T-cell (primary cell): ENCODE measurements around the gene PPM1L. TPM values are rescaled to one million over a fixed set of nuclear protein-coding genes. Genes with fewer than 3 reads are reported as not detected.

Source experiments
- ATAC-seq, 4 experiments: fragments of 200-7000 bp in 3 of 4; fragments of 150-1000 bp in 1 of 4; cut with Tn5 transposase; replicated peaks in 1 of 4; 1 replicate in 3 of 4; 2 replicates in 1 of 4; pipeline ENCODE4 v1.10.0; 2021; ENCODE audit warnings: moderate library complexity in 3 of 4, mild to moderate bottlenecking in 2 of 4, moderate number of reproducible peaks in 1 of 4
- CTCF ChIA-PET, 2 donors: fragments of 300-600 bp; sonication (Branson Sonifier 250); formaldehyde crosslinking; loops; one replicate each; lab custom pipeline; 2022; ENCODE audit warnings: antibody characterized with exemption in 2 of 2; lab: Charles Lee
- POLR2A ChIA-PET, 2 donors: fragments of 300-600 bp; sonication (Branson Sonifier 250); formaldehyde crosslinking; loops; one replicate each; lab custom pipeline; 2022; ENCODE audit warnings: antibody characterized with exemption in 2 of 2; lab: Charles Lee
- DNase-seq, 35 experiments: peaks; one replicate each; pipeline versions ENCODE4 v3.0.0 to v3.0.0-alpha.2; 2013 to 2023
- H3K27ac ChIP-seq: one replicate; pipeline ENCODE4 v1.5.1; 2013; ENCODE audit warnings: low read length
- H3K27me3 ChIP-seq, 2 experiments: replicated peaks in 1 of 2; 1 replicate in 1 of 2; 2 replicates in 1 of 2; pipeline versions ENCODE4 v1.6.1 to v1.7.0; 2013; ENCODE audit warnings: low read length in 1 of 2, mixed read lengths in 1 of 2; ENCODE audit not compliant: control insufficient read depth in 2 of 2, insufficient read depth in 2 of 2; ENCODE audit errors: extremely low read depth in 1 of 2
- H3K36me3 ChIP-seq, 2 donors: 1 replicate in 1 of 2; 2 replicates in 1 of 2; pipeline versions ENCODE4 v1.6.1 to v1.7.0; 2013; ENCODE audit warnings: low read length in 1 of 2; ENCODE audit not compliant: control insufficient read depth in 2 of 2, insufficient read depth in 1 of 2; ENCODE audit errors: extremely low read depth in 1 of 2
- H3K4me1 ChIP-seq, 2 experiments: 1 replicate in 1 of 2; 2 replicates in 1 of 2; pipeline versions ENCODE4 v1.6.1 to v1.7.0; 2013; ENCODE audit warnings: low read length in 2 of 2, mixed read lengths in 1 of 2; ENCODE audit not compliant: insufficient read depth in 2 of 2, control insufficient read depth in 1 of 2; ENCODE audit errors: extremely low read depth in 1 of 2
- H3K4me3 ChIP-seq, 2 donors: 1 replicate in 1 of 2; 2 replicates in 1 of 2; pipeline versions ENCODE4 v1.5.1 to v1.7.0; 2013; ENCODE audit warnings: mild to moderate bottlenecking in 2 of 2, low read length in 1 of 2, moderate library complexity in 1 of 2; ENCODE audit not compliant: control insufficient read depth in 1 of 2; ENCODE audit errors: extremely low read depth in 1 of 2
- H3K9me3 ChIP-seq: 2 replicates; pipeline ENCODE4 v1.7.0; 2013
- H3K27ac Mint-ChIP-seq, 2 donors: one replicate each; pipeline ENCODE4 v1.8.0; 2020 to 2021; ENCODE audit warnings: mild to moderate bottlenecking in 2 of 2, mixed read lengths in 2 of 2
- H3K27me3 Mint-ChIP-seq, 2 donors: one replicate each; pipeline ENCODE4 v1.8.0; 2021 to 2022; ENCODE audit warnings: mixed read lengths in 2 of 2
- H3K36me3 Mint-ChIP-seq: one replicate; pipeline ENCODE4 v1.8.0; 2021; ENCODE audit warnings: mixed read lengths
- H3K4me1 Mint-ChIP-seq, 3 donors: one replicate each; pipeline ENCODE4 v1.8.0; 2020 to 2022; ENCODE audit warnings: mixed read lengths in 3 of 3, mild to moderate bottlenecking in 1 of 3
- H3K4me3 Mint-ChIP-seq, 3 donors: one replicate each; pipeline ENCODE4 v1.8.0; 2020 to 2022; ENCODE audit warnings: mild to moderate bottlenecking in 3 of 3, mixed read lengths in 3 of 3, moderate library complexity in 3 of 3
- H3K9me3 Mint-ChIP-seq, 3 donors: one replicate each; pipeline ENCODE4 v1.8.0; 2020 to 2022; ENCODE audit warnings: mixed read lengths in 3 of 3
- WGBS: methylation state at CpG from one replicate; pipeline ENCODE4 v1.1.5; 2013; ENCODE audit warnings: missing lambda C conversion rate; ENCODE audit not compliant: insufficient coverage; 5-methylcytosine and 5-hydroxymethylcytosine counted together
- total RNA-seq, 35 experiments: library from RNA in 6 of 35; stranded (reverse) in 6 of 35; fragments of 120-200 nt in 1 of 35; gene quantifications; one replicate each; pipeline versions ENCODE4 v1.2.1 to v1.2.4 and lab custom pipeline; 2013 to 2026

PPM1L gene
- total RNA-seq, 5 donors from 2014 or later (not counting 1 experiment from before 2014, with no cell fraction given): 4.8 to 6.4 (median 5.7) TPM

GRCh38 chr3:160779040-160779439 is 23.0 kb downstream of the PPM1L start:
- H3K27me3 ChIP-seq: no peaks in the 10 kb centered on the region
- H3K27ac ChIP-seq: no peak overlapping the region
- peaks cover 0 to 2% of the 10 kb centered on the region in 2 experiments for H3K4me1 ChIP-seq
- H3K9me3 ChIP-seq: no peaks in the 10 kb centered on the region
- no peak overlapping the region for H3K4me3 ChIP-seq
- DNase-seq: no peak
- Mint-ChIP-seq H3K9me3 (no peaks in the 10 kb centered on the region), H3K4me1 (peaks cover under 1 to 4% (median 3%) of the 10 kb centered on the region in 3 donors), H3K36me3 (no peaks in the 10 kb centered on the region), H3K4me3 (no peak overlapping the region), H3K27ac (no peak overlapping the region), H3K27me3 (no peaks in the 10 kb centered on the region)
- no peak for ATAC-seq
- ChIA-PET CTCF (interaction anchor here in 1 of 2 donors (0.7 kb wide), 1 partner anchor 890 kb away, joined by 4 read pairs; no protein-coding TSS in a partner anchor), POLR2A (no interaction called here)
- no CpG with 5 or more reads among the region's 1 CpG for WGBS
- no peaks in the 10 kb centered on the region for H3K36me3 ChIP-seq

- no peak overlapping the region for H3K27ac Mint-ChIP-seq
- DNase-seq: no peak
- Histone ChIP-seq H3K9me3 (no peaks in the 10 kb centered on the region), H3K27ac (no peak overlapping the region), H3K4me3 (no peak overlapping the region), H3K4me1 (peaks cover 0 to 2% of the 10 kb centered on the region in 2 experiments), H3K36me3 (no peaks in the 10 kb centered on the region), H3K27me3 (no peaks in the 10 kb centered on the region)
- H3K27me3 Mint-ChIP-seq: no peaks in the 10 kb centered on the region
- peaks cover 0 to 5% (median 4%) of the 10 kb centered on the region in 3 donors for H3K4me1 Mint-ChIP-seq
- ChIA-PET CTCF (interaction anchor here in 1 of 2 donors (0.6 kb wide), 1 partner anchor 14 kb away, joined by 3 read pairs; no protein-coding TSS in a partner anchor), POLR2A (no interaction called here)
- no peak overlapping the region for H3K4me3 Mint-ChIP-seq
- H3K9me3 Mint-ChIP-seq: no peaks in the 10 kb centered on the region
- no peaks in the 10 kb centered on the region for H3K36me3 Mint-ChIP-seq
- no peak for ATAC-seq
Measured at GRCh38 chr3:160780245-160780644, 24.2 kb downstream of the PPM1L start.

- WGBS: 100% methylated on average over 2 of the region's 4 CpGs
- ChIA-PET CTCF (no interaction called here), POLR2A (no interaction called here)
- Histone ChIP-seq H3K36me3 (no peaks in the 10 kb centered on the region), H3K4me1 (peaks cover 0 to 2% of the 10 kb centered on the region in 2 experiments), H3K27me3 (no peaks in the 10 kb centered on the region), H3K4me3 (no peak overlapping the region), H3K9me3 (no peaks in the 10 kb centered on the region), H3K27ac (no peak overlapping the region)
- Mint-ChIP-seq H3K27ac (no peak overlapping the region), H3K4me3 (no peak overlapping the region), H3K9me3 (no peaks in the 10 kb centered on the region), H3K4me1 (peaks cover 0 to 8% (median 4%) of the 10 kb centered on the region in 3 donors), H3K27me3 (no peaks in the 10 kb centered on the region), H3K36me3 (no peaks in the 10 kb centered on the region)
- DNase-seq (no peak), ATAC-seq (no peak)
Measured at GRCh38 chr3:160781402-160781801, 25.4 kb downstream of the PPM1L start.

- Mint-ChIP-seq H3K4me1 (peaks cover 0 to 8% (median 4%) of the 10 kb centered on the region in 3 donors), H3K9me3 (peaks cover 0 to 3% (median 2%) of the 10 kb centered on the region in 3 donors), H3K27me3 (no peaks in the 10 kb centered on the region), H3K36me3 (no peaks in the 10 kb centered on the region), H3K4me3 (no peak overlapping the region), H3K27ac (no peak overlapping the region)
- ATAC-seq: no peak
- DNase-seq: no peak
- POLR2A ChIA-PET: no interaction called here
- H3K4me1 ChIP-seq: peaks cover 0 to 2% of the 10 kb centered on the region in 2 experiments
- WGBS: no CpG with 5 or more reads among the region's 3 CpGs
- H3K4me3 ChIP-seq: no peak overlapping the region
- H3K27me3 ChIP-seq: no peaks in the 10 kb centered on the region
- no peaks in the 10 kb centered on the region for H3K9me3 ChIP-seq
- CTCF ChIA-PET: no interaction called here
- H3K36me3 ChIP-seq: no peaks in the 10 kb centered on the region
- H3K27ac ChIP-seq: no peak overlapping the region
Measured at GRCh38 chr3:160781863-160782262, 25.8 kb downstream of the PPM1L start.

GRCh38 chr3:160784853-160785252 is 28.8 kb downstream of the PPM1L start:
- H3K27me3 Mint-ChIP-seq: peaks cover 0 to 1% of the 10 kb centered on the region in 2 donors
- H3K36me3 Mint-ChIP-seq: no peaks in the 10 kb centered on the region
- DNase-seq (no peak), ATAC-seq (no peak)
- no peak overlapping the region for H3K27ac Mint-ChIP-seq
- H3K4me3 Mint-ChIP-seq: no peak overlapping the region
- H3K27ac ChIP-seq: no peak overlapping the region
- ChIA-PET POLR2A (no interaction called here), CTCF (no interaction called here)
- H3K27me3 ChIP-seq: no peaks in the 10 kb centered on the region
- no peaks in the 10 kb centered on the region for H3K4me1 ChIP-seq
- no peaks in the 10 kb centered on the region for H3K36me3 ChIP-seq
- H3K4me3 ChIP-seq: no peak overlapping the region
- no peaks in the 10 kb centered on the region for H3K9me3 ChIP-seq
- H3K4me1 Mint-ChIP-seq: peaks cover 0 to 5% (median 0%) of the 10 kb centered on the region in 3 donors
- peaks cover 0 to 19% (median 2%) of the 10 kb centered on the region in 3 donors for H3K9me3 Mint-ChIP-seq

- Mint-ChIP-seq H3K36me3 (no peaks in the 10 kb centered on the region), H3K9me3 (peaks cover 0 to 19% (median 2%) of the 10 kb centered on the region in 3 donors), H3K4me1 (peaks cover 0 to 5% (median 0%) of the 10 kb centered on the region in 3 donors), H3K27ac (no peak overlapping the region), H3K4me3 (no peak overlapping the region), H3K27me3 (peaks cover 5 to 6% of the 10 kb centered on the region in 2 donors)
- Histone ChIP-seq H3K4me3 (no peak overlapping the region), H3K27me3 (no peaks in the 10 kb centered on the region), H3K9me3 (no peaks in the 10 kb centered on the region), H3K4me1 (no peaks in the 10 kb centered on the region), H3K27ac (no peak overlapping the region), H3K36me3 (no peaks in the 10 kb centered on the region)
- ATAC-seq: no peak
- DNase-seq: no peak
- ChIA-PET POLR2A (no interaction called here), CTCF (no interaction called here)
- no CpG with 5 or more reads among the region's 2 CpGs for WGBS
Measured at GRCh38 chr3:160790726-160791125, 34.7 kb downstream of the PPM1L start.
